GM19438 (cell line): ENCODE measurements around the gene CCDC85A.

Experiments used
- ATAC-seq: cut with Tn5 transposase; IDR thresholded peaks from one replicate; pipeline ENCODE4 v1.9.1; 2021; ENCODE audit warnings: low read depth; ENCODE audit not compliant: unreplicated experiment

CCDC85A gene

GRCh38 chr2:56234241-56234640 is 50.5 kb downstream of the CCDC85A start:
- ATAC-seq, result no peak

- no peak for ATAC-seq
Measured at GRCh38 chr2:56239030-56239429, 55.2 kb downstream of the CCDC85A start.

- no peak for ATAC-seq
Measured at GRCh38 chr2:56239437-56239836, 55.6 kb downstream of the CCDC85A start.

- ATAC-seq, result no peak
Measured at GRCh38 chr2:56240210-56240609, 56.4 kb downstream of the CCDC85A start.

- no peak for ATAC-seq
Measured at GRCh38 chr2:56244506-56244905, 60.7 kb downstream of the CCDC85A start.

- ATAC-seq, result no peak
Measured at GRCh38 chr2:56244911-56245530, 61.2 kb downstream of the CCDC85A start.

- ATAC-seq, result no peak
Measured at GRCh38 chr2:56248965-56249742, 65.4 kb downstream of the CCDC85A start.

- ATAC-seq, result no peak
Measured at GRCh38 chr2:56250153-56250729, 66.5 kb downstream of the CCDC85A start.

GRCh38 chr2:56260415-56260814 is 76.6 kb downstream of the CCDC85A start:
- no peak for ATAC-seq

GRCh38 chr2:56262241-56262640 is 78.5 kb downstream of the CCDC85A start:
- ATAC-seq, result no peak

- no peak for ATAC-seq
Measured at GRCh38 chr2:56263876-56264275, 80.1 kb downstream of the CCDC85A start.

GRCh38 chr2:56266761-56267414 is 83.1 kb downstream of the CCDC85A start:
- ATAC-seq, result no peak

- no peak for ATAC-seq
Measured at GRCh38 chr2:56267415-56267788, 83.6 kb downstream of the CCDC85A start.

GRCh38 chr2:56268856-56269255 is 85.1 kb downstream of the CCDC85A start:
- no peak for ATAC-seq

- no peak for ATAC-seq
Measured at GRCh38 chr2:56271275-56271674, 87.5 kb downstream of the CCDC85A start.

GRCh38 chr2:56285224-56285623 is 101.4 kb downstream of the CCDC85A start:
- no peak for ATAC-seq

GRCh38 chr2:56286936-56287335 is 103.1 kb downstream of the CCDC85A start:
- ATAC-seq, result no peak

- no peak for ATAC-seq
Measured at GRCh38 chr2:56287508-56287907, 103.7 kb downstream of the CCDC85A start.

GRCh38 chr2:56287974-56288373 is 104.2 kb downstream of the CCDC85A start:
- ATAC-seq, result no peak

- no peak for ATAC-seq
Measured at GRCh38 chr2:56288838-56289580, 105.2 kb downstream of the CCDC85A start.

GRCh38 chr2:56291711-56292110 is 107.9 kb downstream of the CCDC85A start:
- ATAC-seq, result no peak
